ENCODE measurements around the gene PABPN1.

The PABPN1 gene

DNA sequence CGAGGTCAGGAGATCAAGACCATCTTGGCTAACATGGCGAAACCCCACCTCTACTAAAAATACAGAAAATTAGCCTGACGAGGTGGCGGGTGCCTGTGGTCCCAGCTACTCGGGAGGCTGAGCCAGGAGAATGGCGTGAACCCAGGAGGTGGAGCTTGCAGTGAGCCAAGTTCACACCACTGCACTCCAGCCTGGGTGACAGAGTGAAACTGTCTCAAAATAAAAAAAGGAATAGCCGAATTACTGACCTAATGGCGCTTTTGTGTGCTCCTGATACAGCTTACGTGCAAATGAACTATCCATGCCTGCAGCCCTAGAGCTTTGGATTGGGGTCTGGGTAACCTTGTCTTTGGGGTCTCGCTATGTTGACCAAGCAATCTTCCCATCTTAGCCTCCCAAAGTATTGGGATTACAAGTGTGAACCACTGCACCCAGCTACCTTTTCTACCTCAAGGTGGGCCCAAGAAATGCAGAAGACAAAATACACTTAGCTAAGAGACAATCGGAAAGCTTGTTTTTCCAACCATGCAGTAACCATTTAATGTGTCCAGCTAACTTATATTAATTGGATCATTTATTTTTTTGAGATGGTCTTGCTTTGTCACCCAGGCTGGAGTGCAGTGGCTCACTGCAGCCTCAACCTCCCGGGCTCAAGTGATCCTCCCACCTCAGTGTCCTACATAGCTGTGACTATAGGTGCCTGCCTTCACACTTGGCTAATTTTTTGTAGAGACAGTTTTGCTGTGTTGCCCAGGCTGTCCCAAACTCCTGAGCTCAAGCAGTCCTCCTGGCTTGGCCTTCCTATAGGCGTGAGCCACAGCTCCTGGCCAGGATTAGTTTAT, 5.5 kb downstream of the PABPN1 start:
- TF ChIP-seq, protein P1, sequence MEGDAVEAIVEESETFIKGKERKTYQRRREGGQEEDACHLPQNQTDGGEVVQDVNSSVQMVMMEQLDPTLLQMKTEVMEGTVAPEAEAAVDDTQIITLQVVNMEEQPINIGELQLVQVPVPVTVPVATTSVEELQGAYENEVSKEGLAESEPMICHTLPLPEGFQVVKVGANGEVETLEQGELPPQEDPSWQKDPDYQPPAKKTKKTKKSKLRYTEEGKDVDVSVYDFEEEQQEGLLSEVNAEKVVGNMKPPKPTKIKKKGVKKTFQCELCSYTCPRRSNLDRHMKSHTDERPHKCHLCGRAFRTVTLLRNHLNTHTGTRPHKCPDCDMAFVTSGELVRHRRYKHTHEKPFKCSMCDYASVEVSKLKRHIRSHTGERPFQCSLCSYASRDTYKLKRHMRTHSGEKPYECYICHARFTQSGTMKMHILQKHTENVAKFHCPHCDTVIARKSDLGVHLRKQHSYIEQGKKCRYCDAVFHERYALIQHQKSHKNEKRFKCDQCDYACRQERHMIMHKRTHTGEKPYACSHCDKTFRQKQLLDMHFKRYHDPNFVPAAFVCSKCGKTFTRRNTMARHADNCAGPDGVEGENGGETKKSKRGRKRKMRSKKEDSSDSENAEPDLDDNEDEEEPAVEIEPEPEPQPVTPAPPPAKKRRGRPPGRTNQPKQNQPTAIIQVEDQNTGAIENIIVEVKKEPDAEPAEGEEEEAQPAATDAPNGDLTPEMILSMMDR (IDR thresholded peaks at IDR 0.05; ENCODE audit: low read depth, low read length), result no peak
- DNase-seq (ENCODE audit: extremely low read depth, low read depth), result no peak

DNA sequence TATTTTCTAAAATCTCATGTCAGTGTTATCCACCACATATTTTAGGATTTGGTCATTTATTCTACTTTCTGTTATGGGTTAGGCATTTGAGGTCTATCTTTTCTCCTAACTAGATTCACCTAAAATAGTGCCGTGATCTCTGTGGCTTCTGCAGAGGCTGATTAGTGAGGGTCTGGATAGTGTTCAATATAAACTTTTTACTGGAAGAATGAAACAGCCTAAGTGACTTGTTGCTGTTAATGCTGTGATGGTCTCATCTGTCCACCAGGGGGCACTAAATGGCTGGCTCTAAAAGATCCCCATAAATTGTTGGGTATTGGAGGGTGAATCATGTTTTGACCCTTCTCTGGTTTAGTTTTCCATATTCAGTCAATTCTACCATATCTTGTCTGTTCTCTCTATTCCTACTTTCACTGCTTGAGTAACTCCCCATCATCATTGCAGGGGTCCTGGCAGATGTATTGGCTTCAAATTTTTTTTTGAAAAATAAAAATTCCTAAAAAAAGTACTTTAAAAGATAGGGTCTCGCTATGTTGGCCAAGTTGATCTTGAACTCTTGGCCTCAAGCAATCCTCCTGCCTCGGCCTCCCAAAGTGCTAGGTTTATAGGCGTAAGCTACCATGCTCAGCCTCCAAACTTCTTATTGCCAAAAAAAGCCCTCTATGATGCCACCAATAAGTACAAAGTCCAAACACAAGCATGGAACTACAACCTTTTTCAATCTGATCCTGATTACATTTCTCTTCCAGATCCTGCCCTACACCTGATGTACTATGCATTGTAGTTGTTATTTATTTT, 6.9 kb downstream of the PABPN1 start:
- TF ChIP-seq, protein P1 (IDR thresholded peaks at IDR 0.05; ENCODE audit: low read depth, low read length), result peak; percentile 86
- peak; percentile 49 for DNase-seq (ENCODE audit: extremely low read depth, low read depth)

DNA sequence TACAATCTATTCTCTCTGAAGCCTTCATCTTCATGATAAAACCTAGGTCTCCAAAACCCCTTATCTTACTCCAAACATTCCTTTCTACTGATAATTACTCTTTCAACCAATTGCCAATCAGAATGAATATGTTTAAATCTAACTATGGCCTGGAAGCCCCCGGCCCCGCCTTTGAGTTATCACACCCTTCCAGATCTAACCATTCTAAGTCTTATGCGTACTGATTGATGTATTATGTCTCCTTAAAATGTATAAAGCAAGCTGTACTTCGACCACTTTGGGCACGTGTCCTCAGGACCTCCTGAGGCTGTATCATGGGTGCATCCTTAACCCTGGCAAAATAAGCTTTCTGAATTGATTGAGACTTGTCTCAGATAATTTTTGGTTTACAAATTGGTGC, 14.4 kb downstream of the PABPN1 start:
- DNase-seq (ENCODE audit: extremely low read depth, low read depth), result no peak
- TF ChIP-seq, protein P1 (IDR thresholded peaks at IDR 0.05; ENCODE audit: low read depth, low read length), result no peak

DNA sequence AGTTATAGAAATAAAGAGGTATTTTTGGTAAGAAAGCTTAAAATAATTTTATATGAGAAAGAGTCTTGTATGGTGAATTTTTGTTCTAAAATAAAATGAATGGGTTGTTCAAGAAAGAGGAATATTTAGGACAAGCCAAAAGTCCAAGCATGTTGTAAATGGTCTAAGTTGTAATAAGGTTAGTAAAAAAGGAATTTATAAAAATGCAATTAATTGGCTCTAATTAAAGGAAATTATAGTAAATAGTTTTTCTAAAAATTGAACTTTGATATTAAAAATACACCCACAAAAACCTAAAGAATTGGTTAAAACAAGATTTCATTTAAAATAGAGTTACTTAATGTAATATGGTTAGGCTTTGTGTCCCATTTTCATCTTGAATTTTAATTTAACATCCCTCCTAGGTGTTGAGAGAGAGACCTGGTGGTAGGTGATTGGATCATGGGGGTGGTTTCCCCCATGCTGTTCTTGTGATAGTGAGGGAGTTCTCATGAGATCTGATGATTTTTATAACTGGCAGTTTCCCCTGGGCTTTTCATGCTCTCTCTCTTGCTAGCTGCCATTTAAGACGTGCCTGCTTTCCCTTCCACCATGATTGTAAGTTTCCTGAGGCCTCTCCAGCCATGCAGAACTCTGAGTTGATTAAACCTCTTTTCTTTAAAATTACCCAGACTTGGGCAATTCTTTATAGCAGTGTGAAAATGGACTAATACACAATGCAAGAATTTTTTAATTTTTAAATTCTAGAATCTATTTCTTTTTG, 18.4 kb downstream of the PABPN1 start:
- no peak for DNase-seq (ENCODE audit: extremely low read depth, low read depth)
- TF ChIP-seq, protein P1 (IDR thresholded peaks at IDR 0.05; ENCODE audit: low read depth, low read length), result no peak

DNA sequence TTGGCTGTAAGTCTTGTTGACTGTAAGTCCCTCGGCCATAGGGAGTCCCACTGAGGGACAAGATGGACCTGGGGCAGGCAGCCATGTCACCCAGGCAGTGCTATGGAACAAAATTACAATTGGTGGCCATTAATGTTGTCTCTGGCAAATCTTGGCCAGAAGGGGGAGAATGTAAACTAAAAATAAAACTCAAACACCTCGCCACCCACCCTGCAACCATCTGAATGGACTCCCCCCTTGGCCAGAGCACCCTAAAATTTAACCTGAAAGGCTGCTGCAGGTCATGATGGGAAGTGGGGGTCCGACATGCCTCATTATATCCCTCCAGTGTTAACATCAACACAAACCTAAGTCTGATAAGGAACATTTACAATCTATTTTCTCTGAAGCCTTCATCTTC, 23.2 kb downstream of the PABPN1 start:
- TF ChIP-seq, protein P1 (IDR thresholded peaks at IDR 0.05; ENCODE audit: low read depth, low read length), result no peak
- no peak for DNase-seq (ENCODE audit: extremely low read depth, low read depth)

DNA sequence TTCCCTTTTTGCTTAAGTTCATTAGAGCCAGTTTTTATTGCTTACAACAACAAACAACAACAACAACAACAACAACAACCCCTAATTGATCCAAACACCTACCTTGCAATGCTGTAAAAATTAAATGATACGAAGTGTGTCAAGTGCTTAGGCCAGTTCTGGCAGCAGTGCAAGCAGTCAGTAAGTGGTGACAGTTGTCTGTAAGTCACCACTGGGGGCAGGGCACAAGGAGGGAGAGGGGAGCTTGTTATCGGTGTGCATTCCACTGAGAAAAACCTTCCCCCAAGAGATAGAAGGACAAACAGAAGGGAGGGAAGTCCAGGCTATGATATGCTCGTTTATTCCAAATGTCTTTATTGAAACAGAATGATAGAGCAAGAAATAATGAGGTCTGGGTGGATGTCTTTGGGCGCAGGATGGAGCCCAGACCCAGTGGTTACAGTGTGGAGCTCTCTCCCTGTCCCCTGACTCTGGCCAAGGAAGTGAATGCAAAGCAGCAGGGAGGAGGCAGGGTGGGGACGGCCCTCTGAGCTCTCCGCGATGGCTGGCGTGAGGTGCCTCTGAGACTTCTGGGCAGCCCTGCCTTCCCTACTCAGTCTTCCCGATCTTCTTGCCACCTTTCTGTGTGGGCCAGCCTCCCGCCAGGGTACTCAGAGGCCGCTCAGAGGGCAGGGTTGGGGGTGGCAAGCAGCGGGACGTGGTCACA, 24.9 kb downstream of the PABPN1 start:
- TF ChIP-seq, protein P1 (IDR thresholded peaks at IDR 0.05; ENCODE audit: low read depth, low read length), result no peak
- no peak for DNase-seq (ENCODE audit: extremely low read depth, low read depth)
